GM23338 (cell line): ENCODE results near the gene FARP1.

ENCODE experiments used
- CTCF ChIP-seq, 2 experiments: fragments of 200-600 bp in 1 of 2; sonication (generic) in 1 of 2; conservative IDR thresholded peaks; 2 replicates each; pipeline versions ENCODE4 v1.5.1 to v1.6.1; 2016 to 2017; ENCODE audit warnings: antibody characterized with exemption in 2 of 2, low read depth in 2 of 2, mild to moderate bottlenecking in 2 of 2, moderate library complexity in 1 of 2
- EZH2 ChIP-seq: fragments of 200-600 bp; sonication (generic); IDR thresholded peaks from one replicate; pipeline ENCODE4 v1.8.0; 2017; ENCODE audit warnings: antibody characterized with exemption, mild to moderate bottlenecking, low read depth; ENCODE audit not compliant: unreplicated experiment
- EZH2phosphoT487 ChIP-seq: fragments of 200-600 bp; sonication (generic); IDR thresholded peaks from one replicate; pipeline ENCODE4 v1.8.1; 2018; ENCODE audit warnings: antibody characterized with exemption; ENCODE audit not compliant: unreplicated experiment
- NANOG ChIP-seq: IDR thresholded peaks from 2 replicates; pipeline ENCODE4 v1.6.1; 2016; ENCODE audit warnings: antibody characterized with exemption, borderline replicate concordance
- POLR2AphosphoS5 ChIP-seq: IDR thresholded peaks from 2 replicates; pipeline ENCODE4 v1.6.1; 2016; ENCODE audit warnings: antibody characterized with exemption, low read depth
- REST ChIP-seq: IDR thresholded peaks from one replicate; pipeline ENCODE4 v1.6.1; 2018; ENCODE audit warnings: antibody characterized with exemption; ENCODE audit not compliant: unreplicated experiment

- TF ChIP-seq CTCF (conservative IDR thresholded peaks at IDR 0.05; ENCODE audit: low read depth in 2 of 2) (no peak), REST (no peak), EZH2 (no peak), POLR2AphosphoS5 (no peak), EZH2phosphoT487 (no peak), NANOG (no peak)
These were observed 20.0 kb downstream of the FARP1 start for GRCh38 chr13:98162935-98163334.
